HL-60 (cell line): ENCODE results near the gene TMEM174.

Experiments used
- DNase-seq, 2 experiments: peaks; one replicate each; pipeline ENCODE4 v3.0.0-alpha.2; 2010 to 2020; ENCODE audit warnings: low read depth in 1 of 2, low spot score in 1 of 2
- H3K27ac ChIP-seq: fragments of 250-450 bp; sonication (Bioruptor Pico); replicated peaks from 2 replicates; pipeline ENCODE4 v1.5.1; 2020; ENCODE audit warnings: mild to moderate bottlenecking, moderate library complexity
- H3K27me3 ChIP-seq: fragments of 250-450 bp; sonication (Bioruptor Pico); 2 replicates; pipeline ENCODE4 v1.5.1; 2021; ENCODE audit warnings: mild to moderate bottlenecking, moderate library complexity; ENCODE audit not compliant: insufficient read depth, poor library complexity, severe bottlenecking
- H3K4me3 ChIP-seq: replicated peaks from 2 replicates; pipeline ENCODE4 v1.5.1; 2011; ENCODE audit warnings: mild to moderate bottlenecking, control low read depth, low read length; ENCODE audit not compliant: insufficient read depth
- CTCF ChIP-seq: IDR thresholded peaks from one replicate; pipeline ENCODE4 v1.5.1; 2011; ENCODE audit warnings: low read length, control low read depth, inconsistent platforms; ENCODE audit not compliant: insufficient read depth
- GABPA ChIP-seq: IDR thresholded peaks from 2 replicates; pipeline ENCODE4 v1.6.1; 2012; ENCODE audit warnings: low read depth
- POLR2AphosphoS5 ChIP-seq: IDR thresholded peaks from 2 replicates; pipeline ENCODE4 v1.6.1; 2012; ENCODE audit warnings: low read depth
- REST ChIP-seq: IDR thresholded peaks from 2 replicates; pipeline ENCODE4 v1.6.1; 2012; ENCODE audit warnings: low read depth; ENCODE audit not compliant: insufficient replicate concordance
- SPI1 ChIP-seq: IDR thresholded peaks from 2 replicates; pipeline ENCODE4 v1.6.1; 2012; ENCODE audit warnings: low read depth, mild to moderate bottlenecking, borderline replicate concordance

The TMEM174 gene

GRCh38 chr5:73132759-73133158, 40.2 kb upstream of the TMEM174 start:
- TF ChIP-seq POLR2AphosphoS5 (no peak), CTCF (no peak), SPI1 (no peak), GABPA (no peak), REST (no peak)
- DNase-seq = no peak

GRCh38 chr5:73135021-73135420, 38.0 kb upstream of the TMEM174 start:
- Histone ChIP-seq H3K27me3 (no peaks in the 10 kb centered on the region), H3K4me3 (no peak overlapping the region), H3K27ac (no peak overlapping the region)
- DNase-seq = no peak
- no peak for TF ChIP-seq POLR2AphosphoS5
- no peak for TF ChIP-seq GABPA
- no peak for TF ChIP-seq CTCF
- TF ChIP-seq REST = no peak
- TF ChIP-seq SPI1 = no peak

More at GRCh38 chr5:73132759-73133158, 40.2 kb upstream of the TMEM174 start:
- Histone ChIP-seq H3K27ac (no peak overlapping the region), H3K27me3 (no peaks in the 10 kb centered on the region), H3K4me3 (no peak overlapping the region)

GRCh38 chr5:73135429-73136054, 37.5 kb upstream of the TMEM174 start:
- TF ChIP-seq POLR2AphosphoS5 (no peak), GABPA (no peak), REST (no peak), SPI1 (no peak), CTCF (no peak)
- Histone ChIP-seq H3K4me3 (no peak overlapping the region), H3K27ac (no peak overlapping the region), H3K27me3 (no peaks in the 10 kb centered on the region)
- DNase-seq = no peak
